Measurements from ENCODE around the gene MEST.

Gene MEST

GRCh38 chr7:130492523-130493274 lies 814 bp downstream of the MEST start:
- H3K9ac ChIP-seq (ENCODE audit: low read length): no peak overlapping the region

DNA sequence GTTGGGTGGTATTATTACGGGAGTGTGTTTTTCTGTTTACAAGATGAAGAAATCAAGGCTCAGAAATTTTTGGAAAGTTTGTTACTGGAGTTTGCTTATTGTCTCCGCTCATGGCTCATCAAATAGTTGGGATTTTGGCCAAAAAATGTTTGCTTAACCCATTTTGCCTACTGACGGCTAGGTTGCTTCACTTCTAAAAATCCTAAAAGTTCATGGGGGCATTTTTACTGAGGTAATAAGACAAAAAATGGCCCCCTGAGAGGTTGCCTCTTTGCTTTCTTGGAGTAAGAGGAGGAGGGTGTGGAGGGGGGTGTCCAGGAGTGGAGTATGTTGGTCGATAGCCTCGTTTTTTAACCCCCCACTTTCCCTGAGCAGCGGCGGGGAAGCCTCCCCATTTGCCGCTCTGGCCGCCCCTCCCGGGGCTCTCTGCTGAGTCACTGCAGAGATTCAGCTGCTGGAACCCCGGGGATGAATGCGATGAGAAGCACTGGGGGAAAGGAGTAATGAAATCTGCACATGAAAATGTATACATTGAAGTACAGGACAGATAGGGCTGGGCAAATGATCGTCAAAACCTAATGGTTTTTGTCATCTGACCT lies 1.5 kb downstream of the MEST start:
- H3K27me3 ChIP-seq (ENCODE audit: low read length): no peaks in the 10 kb centered on the region
- no peak overlapping the region for H2AFZ ChIP-seq (ENCODE audit: low read depth, low read length, severe bottlenecking)
- H3F3A ChIP-seq (ENCODE audit: insufficient read depth): no peaks in the 10 kb centered on the region
- H3K27ac ChIP-seq (ENCODE audit: low read depth, low read length): no peak overlapping the region
- no peaks in the 10 kb centered on the region for H3K9me2 ChIP-seq (replicated peaks; ENCODE audit: insufficient read depth, low read length)
- H3K36me3 ChIP-seq (ENCODE audit: low read length): no peaks in the 10 kb centered on the region
- H3K4me2 ChIP-seq (ENCODE audit: low read depth, low read length, poor library complexity, severe bottlenecking): no peak overlapping the region
- no peaks in the 10 kb centered on the region for H3K79me2 ChIP-seq (ENCODE audit: insufficient read depth, low read length)
- H3K9me3 ChIP-seq (ENCODE audit: insufficient read depth, low read length): peaks cover 7% of the 10 kb centered on the region; the same call in 1 of the 2 replicates
- H3K9ac ChIP-seq (ENCODE audit: low read length): no peak overlapping the region
- H4K20me1 ChIP-seq (ENCODE audit: low read depth, low read length): no peaks in the 10 kb centered on the region
- TF ChIP-seq, protein P1, sequence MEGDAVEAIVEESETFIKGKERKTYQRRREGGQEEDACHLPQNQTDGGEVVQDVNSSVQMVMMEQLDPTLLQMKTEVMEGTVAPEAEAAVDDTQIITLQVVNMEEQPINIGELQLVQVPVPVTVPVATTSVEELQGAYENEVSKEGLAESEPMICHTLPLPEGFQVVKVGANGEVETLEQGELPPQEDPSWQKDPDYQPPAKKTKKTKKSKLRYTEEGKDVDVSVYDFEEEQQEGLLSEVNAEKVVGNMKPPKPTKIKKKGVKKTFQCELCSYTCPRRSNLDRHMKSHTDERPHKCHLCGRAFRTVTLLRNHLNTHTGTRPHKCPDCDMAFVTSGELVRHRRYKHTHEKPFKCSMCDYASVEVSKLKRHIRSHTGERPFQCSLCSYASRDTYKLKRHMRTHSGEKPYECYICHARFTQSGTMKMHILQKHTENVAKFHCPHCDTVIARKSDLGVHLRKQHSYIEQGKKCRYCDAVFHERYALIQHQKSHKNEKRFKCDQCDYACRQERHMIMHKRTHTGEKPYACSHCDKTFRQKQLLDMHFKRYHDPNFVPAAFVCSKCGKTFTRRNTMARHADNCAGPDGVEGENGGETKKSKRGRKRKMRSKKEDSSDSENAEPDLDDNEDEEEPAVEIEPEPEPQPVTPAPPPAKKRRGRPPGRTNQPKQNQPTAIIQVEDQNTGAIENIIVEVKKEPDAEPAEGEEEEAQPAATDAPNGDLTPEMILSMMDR (IDR thresholded peaks at IDR 0.05; ENCODE audit: insufficient read depth, low read length, poor library complexity, severe bottlenecking): no peak
- no peak for TF ChIP-seq EZH2phosphoT487 (conservative IDR thresholded peaks at IDR 0.05; ENCODE audit: low read length)
- no peak overlapping the region for H3K4me3 ChIP-seq (ENCODE audit: insufficient read depth, low read length, poor library complexity, severe bottlenecking)

More at GRCh38 chr7:130492523-130493274, 814 bp downstream of the MEST start:
- Histone ChIP-seq H2AFZ (ENCODE audit: low read depth, low read length, severe bottlenecking) (no peak overlapping the region), H4K20me1 (ENCODE audit: low read depth, low read length) (no peaks in the 10 kb centered on the region), H3K9me3 (ENCODE audit: insufficient read depth, low read length) (peaks cover 7% of the 10 kb centered on the region; the same call in 1 of the 2 replicates), H3K79me2 (ENCODE audit: insufficient read depth, low read length) (no peaks in the 10 kb centered on the region), H3K27me3 (ENCODE audit: low read length) (no peaks in the 10 kb centered on the region), H3K4me3 (ENCODE audit: insufficient read depth, low read length, poor library complexity, severe bottlenecking) (no peak overlapping the region), H3K27ac (ENCODE audit: low read depth, low read length) (no peak overlapping the region), H3K4me2 (ENCODE audit: low read depth, low read length, poor library complexity, severe bottlenecking) (no peak overlapping the region), H3F3A (ENCODE audit: insufficient read depth) (no peaks in the 10 kb centered on the region), H3K36me3 (ENCODE audit: low read length) (no peaks in the 10 kb centered on the region), H3K9me2 (replicated peaks; ENCODE audit: insufficient read depth, low read length) (no peaks in the 10 kb centered on the region)
- no peak for TF ChIP-seq EZH2phosphoT487 (conservative IDR thresholded peaks at IDR 0.05; ENCODE audit: low read length)
- TF ChIP-seq, protein P1 (IDR thresholded peaks at IDR 0.05; ENCODE audit: insufficient read depth, low read length, poor library complexity, severe bottlenecking): no peak

- no peak overlapping the region for H3K9ac ChIP-seq (ENCODE audit: low read length)
- H3K9me2 ChIP-seq (replicated peaks; ENCODE audit: insufficient read depth, low read length): no peaks in the 10 kb centered on the region
- H4K20me1 ChIP-seq (ENCODE audit: low read depth, low read length): no peaks in the 10 kb centered on the region
Measured at GRCh38 chr7:130494431-130494858, 2.6 kb downstream of the MEST start.

More at GRCh38 chr7:130494431-130494858, 2.6 kb downstream of the MEST start:
- no peaks in the 10 kb centered on the region for H3K36me3 ChIP-seq (ENCODE audit: low read length)
- H3K27me3 ChIP-seq (ENCODE audit: low read length): no peaks in the 10 kb centered on the region
- H3K79me2 ChIP-seq (ENCODE audit: insufficient read depth, low read length): no peaks in the 10 kb centered on the region
- no peak overlapping the region for H2AFZ ChIP-seq (ENCODE audit: low read depth, low read length, severe bottlenecking)
- H3K4me2 ChIP-seq (ENCODE audit: low read depth, low read length, poor library complexity, severe bottlenecking): no peak overlapping the region
- no peak for TF ChIP-seq EZH2phosphoT487 (conservative IDR thresholded peaks at IDR 0.05; ENCODE audit: low read length)
- TF ChIP-seq, protein P1 (IDR thresholded peaks at IDR 0.05; ENCODE audit: insufficient read depth, low read length, poor library complexity, severe bottlenecking): no peak
- no peaks in the 10 kb centered on the region for H3F3A ChIP-seq (ENCODE audit: insufficient read depth)
- peaks cover 7% of the 10 kb centered on the region; the same call in 1 of the 2 replicates for H3K9me3 ChIP-seq (ENCODE audit: insufficient read depth, low read length)
- no peak overlapping the region for H3K27ac ChIP-seq (ENCODE audit: low read depth, low read length)
- H3K4me3 ChIP-seq (ENCODE audit: insufficient read depth, low read length, poor library complexity, severe bottlenecking): no peak overlapping the region

Measured in SU-DHL-6 (cell line).